Liver (tissue), 3 donors: Measurements from ENCODE around the gene HLA-F.

ENCODE experiments used
- CTCF ChIP-seq: fragments of 150-350 bp; IDR thresholded peaks from 2 replicates; pipeline ENCODE4 v1.5.1; 2017; ENCODE audit warnings: improper control_type of control experiment, low read depth, low read length; ENCODE audit not compliant: missing input control
- EGR1 ChIP-seq, 2 donors: IDR thresholded peaks; 2 replicates each; pipeline ENCODE4 v1.6.1; 2016 to 2018; ENCODE audit warnings: antibody characterized with exemption in 2 of 2, low read depth in 2 of 2
- HNF4A ChIP-seq, 2 donors: conservative IDR thresholded peaks; 2 replicates each; pipeline ENCODE4 v1.6.1; 2016; ENCODE audit warnings: antibody characterized with exemption in 2 of 2, mild to moderate bottlenecking in 2 of 2
- RAD21 ChIP-seq, 2 donors: IDR thresholded peaks; 2 replicates each; pipeline ENCODE4 v1.6.1; 2016; ENCODE audit warnings: antibody characterized with exemption in 2 of 2, mild to moderate bottlenecking in 2 of 2
- SP1 ChIP-seq: IDR thresholded peaks from 2 replicates; pipeline ENCODE4 v1.6.1; 2018; ENCODE audit warnings: antibody characterized with exemption, mild to moderate bottlenecking
- TAF1 ChIP-seq: conservative IDR thresholded peaks from 2 replicates; pipeline ENCODE4 v1.6.1; 2016; ENCODE audit warnings: antibody characterized with exemption, mild to moderate bottlenecking
- YY1 ChIP-seq: IDR thresholded peaks from 2 replicates; pipeline ENCODE4 v1.6.1; 2016; ENCODE audit warnings: antibody characterized with exemption, mild to moderate bottlenecking
- TF ChIP-seq, protein P1 (sequence below): IDR thresholded peaks from 2 replicates; pipeline ENCODE4 v1.6.1; 2016; ENCODE audit warnings: antibody characterized with exemption
- donor health status: healthy.
- donor health status: healthy.

GRCh38 chr6:29746846-29747687, 23.8 kb downstream of the HLA-F start:
- TF ChIP-seq CTCF (no peak), RAD21 (IDR thresholded peaks at IDR 0.05) (no peak), TAF1 (no peak), HNF4A (conservative IDR thresholded peaks at IDR 0.05) (no peak), EGR1 (IDR thresholded peaks at IDR 0.05; ENCODE audit: low read depth in 2 of 2) (no peak), SP1 (no peak), YY1 (no peak)
- TF ChIP-seq, protein P1, sequence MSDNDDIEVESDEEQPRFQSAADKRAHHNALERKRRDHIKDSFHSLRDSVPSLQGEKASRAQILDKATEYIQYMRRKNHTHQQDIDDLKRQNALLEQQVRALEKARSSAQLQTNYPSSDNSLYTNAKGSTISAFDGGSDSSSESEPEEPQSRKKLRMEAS = no peak
